HCT116 (cell line): Measurements from ENCODE around the gene RBP7. TPM values are rescaled to one million over a fixed set of nuclear protein-coding genes. Genes with fewer than 3 reads are reported as not detected.

Experiments used
- microRNA-seq: library from miRNA; unstranded; fragments of <30 nt; microRNA quantifications from one replicate; pipeline ENCODE4, GENCODE V29; 2016; ENCODE audit warnings: borderline number of aligned reads
- total RNA-seq: library from RNA; stranded (reverse); gene quantifications from one replicate; pipeline ENCODE4 v1.2.1, GENCODE V29; 2021; ENCODE audit not compliant: unreplicated experiment

RBP7 gene
- total RNA-seq, 1 experiment from 2014 or later = 45.6 TPM

Small RNA genes lying within 50 kb of the gene (microRNA-seq; reads per million reads assigned to microRNA genes)
- 6.0 reads per million, percentile 15 among the genes with 10 or more reads in this experiment for gene MIR5697

Other genes starting within 250 kb of the RBP7 start
- gene CLSTN1, start 173.3 kb upstream of the RBP7 start, total RNA-seq = 113 TPM
- gene CTNNBIP1, start 87.0 kb upstream of the RBP7 start, total RNA-seq = 31.3 TPM
- gene LZIC, start 53.8 kb upstream of the RBP7 start, total RNA-seq = 26.6 TPM
- gene NMNAT1, start 53.8 kb upstream of the RBP7 start, total RNA-seq = 8.6 TPM
- gene UBE4B, start 35.7 kb downstream of the RBP7 start, total RNA-seq = 44.7 TPM
- 28.1 TPM for gene KIF1B, start 213.3 kb downstream of the RBP7 start, total RNA-seq